ENCODE results near the gene CCDC181.

- TF ChIP-seq CTCF (IDR thresholded peaks at IDR 0.05) (no peak), EZH2 (IDR thresholded peaks at IDR 0.05; ENCODE audit: borderline replicate concordance, insufficient read depth, low read depth, low read length, poor library complexity, severe bottlenecking) (no peak)
Measured at GRCh38 chr1:169381162-169381561, 46.1 kb downstream of the CCDC181 start.

All from B cell (primary cell).